Activated naive CD4-positive, alpha-beta T cell treated with anti-CD3 and anti-CD28 coated beads, Interleukin-2, amount 50 U/mL, for 24 hours (primary cell): ENCODE data around the gene CSRNP3.
"Not testable (repeated sequence)": the region's sequence is repeated elsewhere in the genome, so short reads cannot be mapped to it uniquely, and the experiment has no call there.

ENCODE experiments used
- H3K27ac Mint-ChIP-seq: one replicate; pipeline ENCODE4 v1.8.0; 2021; ENCODE audit warnings: mild to moderate bottlenecking, mixed read lengths
- H3K27me3 Mint-ChIP-seq: one replicate; pipeline ENCODE4 v1.8.0; 2021; ENCODE audit warnings: mixed read lengths
- H3K36me3 Mint-ChIP-seq: one replicate; pipeline ENCODE4 v1.8.0; 2021; ENCODE audit warnings: mixed read lengths
- H3K4me1 Mint-ChIP-seq: one replicate; pipeline ENCODE4 v1.8.0; 2021; ENCODE audit warnings: mixed read lengths
- H3K4me3 Mint-ChIP-seq: one replicate; pipeline ENCODE4 v1.8.0; 2021; ENCODE audit warnings: mild to moderate bottlenecking, mixed read lengths
- H3K9me3 Mint-ChIP-seq: one replicate; pipeline ENCODE4 v1.8.0; 2021; ENCODE audit warnings: mixed read lengths

Gene CSRNP3

GRCh38 chr2:165584126-165584654 is 114.7 kb downstream of the CSRNP3 start:
- Mint-ChIP-seq H3K27ac (no peak overlapping the region), H3K36me3 (no peaks in the 10 kb centered on the region), H3K27me3 (peaks cover 4% of the 10 kb centered on the region), H3K4me3 (no peak overlapping the region), H3K4me1 (no peaks in the 10 kb centered on the region), H3K9me3 (no peaks in the 10 kb centered on the region)

GRCh38 chr2:165586019-165586418 is 116.5 kb downstream of the CSRNP3 start:
- Mint-ChIP-seq H3K27ac (no peak overlapping the region), H3K9me3 (no peaks in the 10 kb centered on the region), H3K4me1 (no peaks in the 10 kb centered on the region), H3K36me3 (no peaks in the 10 kb centered on the region), H3K4me3 (no peak overlapping the region), H3K27me3 (peaks cover 3% of the 10 kb centered on the region)

GRCh38 chr2:165587335-165587938 is 117.9 kb downstream of the CSRNP3 start:
- no peak overlapping the region for H3K27ac Mint-ChIP-seq
- H3K9me3 Mint-ChIP-seq: no peaks in the 10 kb centered on the region
- no peak overlapping the region for H3K4me3 Mint-ChIP-seq
- no peaks in the 10 kb centered on the region for H3K36me3 Mint-ChIP-seq
- no peaks in the 10 kb centered on the region for H3K4me1 Mint-ChIP-seq
- peaks cover 3% of the 10 kb centered on the region for H3K27me3 Mint-ChIP-seq

- not testable (repeated sequence) for H3K36me3 Mint-ChIP-seq
Measured at GRCh38 chr2:165590999-165591398, 121.5 kb downstream of the CSRNP3 start.

GRCh38 chr2:165593081-165593480 is 123.6 kb downstream of the CSRNP3 start:
- H3K4me1 Mint-ChIP-seq: no peaks in the 10 kb centered on the region
- H3K4me3 Mint-ChIP-seq: no peak overlapping the region
- no peaks in the 10 kb centered on the region for H3K36me3 Mint-ChIP-seq
- no peaks in the 10 kb centered on the region for H3K9me3 Mint-ChIP-seq
- no peaks in the 10 kb centered on the region for H3K27me3 Mint-ChIP-seq
- H3K27ac Mint-ChIP-seq: no peak overlapping the region

More at GRCh38 chr2:165590999-165591398, 121.5 kb downstream of the CSRNP3 start:
- not testable (repeated sequence) for H3K4me3 Mint-ChIP-seq, H3K27me3 Mint-ChIP-seq, H3K9me3 Mint-ChIP-seq, H3K4me1 Mint-ChIP-seq, H3K27ac Mint-ChIP-seq

GRCh38 chr2:165594231-165594934 is 124.9 kb downstream of the CSRNP3 start:
- no peaks in the 10 kb centered on the region for H3K36me3 Mint-ChIP-seq
- no peaks in the 10 kb centered on the region for H3K27me3 Mint-ChIP-seq
- H3K4me3 Mint-ChIP-seq: no peak overlapping the region
- no peak overlapping the region for H3K27ac Mint-ChIP-seq
- H3K9me3 Mint-ChIP-seq: no peaks in the 10 kb centered on the region
- no peaks in the 10 kb centered on the region for H3K4me1 Mint-ChIP-seq

GRCh38 chr2:165594935-165595255 is 125.4 kb downstream of the CSRNP3 start:
- Mint-ChIP-seq H3K4me3 (no peak overlapping the region), H3K27ac (no peak overlapping the region), H3K27me3 (no peaks in the 10 kb centered on the region)

GRCh38 chr2:165596788-165597187 is 127.3 kb downstream of the CSRNP3 start:
- Mint-ChIP-seq H3K27me3 (no peaks in the 10 kb centered on the region), H3K36me3 (no peaks in the 10 kb centered on the region), H3K9me3 (no peaks in the 10 kb centered on the region), H3K4me1 (no peaks in the 10 kb centered on the region), H3K27ac (no peak overlapping the region), H3K4me3 (no peak overlapping the region)

More at GRCh38 chr2:165594935-165595255, 125.4 kb downstream of the CSRNP3 start:
- Mint-ChIP-seq H3K9me3 (no peaks in the 10 kb centered on the region), H3K36me3 (no peaks in the 10 kb centered on the region), H3K4me1 (no peaks in the 10 kb centered on the region)

GRCh38 chr2:165601065-165601830 is 131.8 kb downstream of the CSRNP3 start:
- no peak overlapping the region for H3K4me3 Mint-ChIP-seq
- H3K9me3 Mint-ChIP-seq: no peaks in the 10 kb centered on the region
- no peaks in the 10 kb centered on the region for H3K36me3 Mint-ChIP-seq

GRCh38 chr2:165601928-165602521 is 132.5 kb downstream of the CSRNP3 start:
- no peaks in the 10 kb centered on the region for H3K4me1 Mint-ChIP-seq
- peaks cover 3% of the 10 kb centered on the region for H3K27me3 Mint-ChIP-seq
- no peak overlapping the region for H3K27ac Mint-ChIP-seq
- H3K9me3 Mint-ChIP-seq: no peaks in the 10 kb centered on the region
- no peak overlapping the region for H3K4me3 Mint-ChIP-seq
- no peaks in the 10 kb centered on the region for H3K36me3 Mint-ChIP-seq

More at GRCh38 chr2:165601065-165601830, 131.8 kb downstream of the CSRNP3 start:
- H3K27ac Mint-ChIP-seq: no peak overlapping the region
- H3K4me1 Mint-ChIP-seq: no peaks in the 10 kb centered on the region
- H3K27me3 Mint-ChIP-seq: peaks cover 3% of the 10 kb centered on the region

- Mint-ChIP-seq H3K4me1 (no peaks in the 10 kb centered on the region), H3K27ac (no peak overlapping the region), H3K27me3 (no peaks in the 10 kb centered on the region), H3K4me3 (no peak overlapping the region), H3K36me3 (no peaks in the 10 kb centered on the region), H3K9me3 (no peaks in the 10 kb centered on the region)
Measured at GRCh38 chr2:165609672-165610071, 140.2 kb downstream of the CSRNP3 start.

GRCh38 chr2:165610591-165611029 is 141.1 kb downstream of the CSRNP3 start:
- H3K36me3 Mint-ChIP-seq: no peaks in the 10 kb centered on the region
- no peak overlapping the region for H3K4me3 Mint-ChIP-seq
- H3K9me3 Mint-ChIP-seq: no peaks in the 10 kb centered on the region
- no peaks in the 10 kb centered on the region for H3K4me1 Mint-ChIP-seq
- H3K27ac Mint-ChIP-seq: no peak overlapping the region
- H3K27me3 Mint-ChIP-seq: no peaks in the 10 kb centered on the region

GRCh38 chr2:165617741-165618481 is 148.4 kb downstream of the CSRNP3 start:
- no peak overlapping the region for H3K27ac Mint-ChIP-seq
- no peaks in the 10 kb centered on the region for H3K36me3 Mint-ChIP-seq
- no peak overlapping the region for H3K4me3 Mint-ChIP-seq
- H3K27me3 Mint-ChIP-seq: peaks cover 4% of the 10 kb centered on the region
- H3K9me3 Mint-ChIP-seq: peaks cover 6% of the 10 kb centered on the region
- H3K4me1 Mint-ChIP-seq: no peaks in the 10 kb centered on the region

- no peaks in the 10 kb centered on the region for H3K36me3 Mint-ChIP-seq
Measured at GRCh38 chr2:165618806-165619205, 149.3 kb downstream of the CSRNP3 start.

GRCh38 chr2:165621086-165621560 is 151.6 kb downstream of the CSRNP3 start:
- Mint-ChIP-seq H3K4me3 (no peak overlapping the region), H3K4me1 (no peaks in the 10 kb centered on the region), H3K36me3 (no peaks in the 10 kb centered on the region), H3K27ac (no peak overlapping the region), H3K9me3 (peaks cover 6% of the 10 kb centered on the region), H3K27me3 (peaks cover 4% of the 10 kb centered on the region)

More at GRCh38 chr2:165618806-165619205, 149.3 kb downstream of the CSRNP3 start:
- Mint-ChIP-seq H3K4me3 (no peak overlapping the region), H3K27me3 (peaks cover 4% of the 10 kb centered on the region), H3K9me3 (peaks cover 6% of the 10 kb centered on the region), H3K27ac (no peak overlapping the region), H3K4me1 (no peaks in the 10 kb centered on the region)
